ENCODE data around the gene CSNK1G2.

The CSNK1G2 gene

GRCh38 chr19:1941146-1942077, at the start of gene CSNK1G2:
CSNK1G2 (plus strand) TSS chr19:1941172; CDS start chr19:1969773, 28,601 bp downstream.
- no peak for DNase-seq

DNA sequence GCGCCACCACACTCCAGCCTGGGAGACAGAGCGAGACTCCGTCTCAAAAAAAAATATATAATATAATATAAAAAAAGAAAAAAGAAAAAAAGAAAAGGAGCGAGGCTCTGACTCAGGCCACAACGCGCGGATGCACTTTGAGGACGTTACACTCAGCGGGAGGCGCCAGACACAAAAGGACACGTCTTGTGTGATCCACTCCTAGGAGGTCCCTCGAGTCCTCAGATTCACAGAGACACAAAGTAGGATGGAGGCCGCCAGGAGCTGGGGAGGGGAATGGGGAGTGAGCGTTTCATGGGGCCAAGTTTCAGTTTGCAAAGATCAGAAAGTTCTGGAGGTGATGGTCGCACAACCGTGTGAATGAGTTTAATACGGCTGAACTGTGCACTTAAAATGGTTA, 47.2 kb upstream of the CSNK1G2 start:
- DNase-seq, result no peak

GRCh38 chr19:1896508-1896907, 44.5 kb upstream of the CSNK1G2 start:
- peak; percentile 43 for DNase-seq

DNA sequence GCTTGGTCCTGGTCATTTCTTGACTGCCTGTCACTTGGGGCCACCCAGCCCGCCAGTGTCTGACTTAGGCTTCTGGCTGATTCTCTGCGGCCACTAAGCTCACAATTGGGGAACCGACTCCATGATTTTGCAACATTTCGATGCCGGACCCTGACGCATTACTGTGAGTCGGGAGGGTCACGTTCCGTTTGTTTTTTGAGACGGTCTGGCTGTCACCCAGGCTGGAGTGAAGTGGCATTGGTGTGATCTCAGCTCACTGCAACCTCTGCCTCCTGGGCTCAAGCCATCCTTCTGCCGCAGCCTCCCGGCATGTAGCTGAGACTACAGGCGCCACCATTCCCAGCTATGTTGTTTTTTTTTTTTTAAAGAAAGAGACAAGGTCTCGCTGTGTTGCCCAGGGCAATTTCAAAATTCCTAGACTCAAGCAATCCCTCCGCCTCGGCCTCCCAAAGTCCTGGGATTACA, 39.0 kb upstream of the CSNK1G2 start:
- no peak for DNase-seq

- no peak for DNase-seq
Measured at GRCh38 chr19:1902923-1903322, 38.0 kb upstream of the CSNK1G2 start.

DNA sequence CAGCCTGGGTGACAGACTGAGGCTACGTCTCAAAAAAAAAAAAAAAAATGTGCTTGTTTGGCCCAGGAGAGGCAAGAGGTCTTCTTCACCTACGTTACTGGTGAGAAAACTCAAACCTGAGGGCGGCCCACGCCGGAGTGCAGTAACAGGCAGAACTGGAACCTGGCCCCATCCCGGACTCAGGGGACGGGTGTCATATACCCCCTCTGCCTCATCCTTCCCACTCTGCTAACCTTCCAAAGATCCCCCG, 36.2 kb upstream of the CSNK1G2 start:
- DNase-seq, result no peak

GRCh38 chr19:1905110-1905862, 35.7 kb upstream of the CSNK1G2 start, which contains the start of the genes ADAT3 and SCAMP4:
ADAT3 (plus strand) TSS chr19:1905399; CDS start chr19:1912048, 6,649 bp downstream.
SCAMP4 (plus strand) TSS chr19:1905399; CDS start chr19:1915020, 9,621 bp downstream.
- peak; percentile 99 for DNase-seq

DNA sequence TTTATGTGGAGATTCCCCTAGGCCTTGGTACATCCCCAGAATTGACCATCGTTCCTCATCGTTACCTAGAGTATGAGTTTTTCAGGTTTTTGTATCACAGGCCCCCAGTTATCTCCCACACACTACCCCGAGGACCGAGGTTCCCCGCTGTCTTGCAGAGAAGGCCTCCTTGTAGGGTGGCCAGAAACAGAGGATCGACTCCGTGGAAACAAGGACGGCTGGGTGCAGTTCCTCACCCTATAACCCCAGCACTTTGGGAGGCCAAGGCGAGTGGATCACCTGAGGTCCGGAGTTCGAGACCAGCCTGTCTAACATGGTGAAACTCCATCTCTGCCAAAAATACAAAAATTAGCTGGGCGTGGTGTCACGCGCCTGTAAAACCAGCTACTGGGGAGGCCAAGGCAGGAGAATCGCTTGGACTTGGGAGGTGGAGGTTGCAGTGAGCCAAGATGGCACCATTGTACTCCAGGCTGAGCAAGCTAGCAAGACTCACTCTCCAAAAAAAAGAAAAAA, 35.1 kb upstream of the CSNK1G2 start:
- no peak for DNase-seq

DNA sequence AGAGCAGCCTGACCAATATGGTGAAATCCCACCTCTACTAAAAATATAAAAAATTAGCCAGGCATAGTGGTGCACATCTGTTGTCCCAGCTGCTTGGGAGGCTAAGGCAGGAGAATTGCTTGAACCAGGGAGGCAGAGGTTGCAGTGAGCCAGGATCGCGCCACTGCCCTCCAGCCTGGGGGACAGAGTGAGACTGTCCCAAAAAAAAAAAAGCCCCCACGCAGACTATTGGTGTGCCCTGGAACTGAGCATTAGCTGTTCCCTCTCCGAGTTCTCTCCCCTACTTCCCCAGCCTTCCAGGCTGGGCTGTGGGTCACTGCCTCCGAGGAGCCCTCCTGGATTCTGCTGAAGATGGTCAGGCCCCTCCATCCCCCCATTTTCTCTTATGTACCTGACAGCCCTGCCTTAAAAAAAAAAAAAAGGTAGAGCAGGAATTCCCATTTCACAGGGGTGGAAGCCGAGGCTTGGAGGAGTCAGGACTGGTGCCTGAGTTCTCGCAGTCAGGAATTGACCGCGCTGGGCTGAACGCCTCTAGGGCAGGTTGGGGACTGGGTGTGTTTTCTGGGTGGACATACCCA, 33.9 kb upstream of the CSNK1G2 start:
- DNase-seq, result no peak

GRCh38 chr19:1907563-1908363, 33.2 kb upstream of the CSNK1G2 start:
- DNase-seq, result no peak

DNA sequence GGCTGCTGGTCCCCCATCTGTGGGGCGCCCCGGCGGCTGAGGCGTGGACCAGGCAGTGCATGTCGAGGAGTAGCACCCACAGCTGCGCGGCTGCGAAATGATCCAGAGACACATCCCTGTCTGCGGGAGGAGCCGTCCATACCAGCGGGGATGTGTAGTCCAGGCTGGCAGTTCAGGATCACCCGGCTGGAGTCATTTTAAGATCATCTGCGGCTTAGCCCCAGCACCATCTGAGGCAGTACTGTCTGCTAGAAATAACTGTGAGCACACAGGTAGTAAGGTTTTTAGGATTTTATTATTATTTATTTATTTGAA, 32.7 kb upstream of the CSNK1G2 start:
- DNase-seq, result no peak

GRCh38 chr19:1909761-1910080, 31.3 kb upstream of the CSNK1G2 start:
- no peak for DNase-seq

DNA sequence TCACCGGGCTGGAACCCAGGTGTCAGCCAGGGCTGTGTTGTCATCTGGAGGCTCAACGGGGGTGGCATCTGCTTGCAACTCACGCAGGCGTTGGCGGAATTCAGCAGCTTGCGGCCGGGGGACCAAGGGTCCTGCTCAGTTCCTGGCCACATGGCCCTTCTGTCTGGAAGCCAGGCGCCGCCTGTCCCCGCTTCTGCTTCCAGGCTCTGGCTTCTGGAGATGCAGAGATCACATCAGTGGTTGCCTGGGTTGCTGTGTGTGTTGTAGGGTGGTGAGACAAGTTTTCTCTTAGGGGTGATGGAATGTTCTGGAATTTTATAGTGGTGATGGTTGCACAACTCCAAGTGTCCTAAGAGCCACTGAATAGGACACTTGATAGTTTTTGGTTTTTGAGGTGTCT, 30.8 kb upstream of the CSNK1G2 start:
- DNase-seq, result no peak

GRCh38 chr19:1911098-1911497, 29.9 kb upstream of the CSNK1G2 start:
- no peak for DNase-seq

- DNase-seq, result no peak
Measured at GRCh38 chr19:1911995-1912394, 29.0 kb upstream of the CSNK1G2 start.

DNA sequence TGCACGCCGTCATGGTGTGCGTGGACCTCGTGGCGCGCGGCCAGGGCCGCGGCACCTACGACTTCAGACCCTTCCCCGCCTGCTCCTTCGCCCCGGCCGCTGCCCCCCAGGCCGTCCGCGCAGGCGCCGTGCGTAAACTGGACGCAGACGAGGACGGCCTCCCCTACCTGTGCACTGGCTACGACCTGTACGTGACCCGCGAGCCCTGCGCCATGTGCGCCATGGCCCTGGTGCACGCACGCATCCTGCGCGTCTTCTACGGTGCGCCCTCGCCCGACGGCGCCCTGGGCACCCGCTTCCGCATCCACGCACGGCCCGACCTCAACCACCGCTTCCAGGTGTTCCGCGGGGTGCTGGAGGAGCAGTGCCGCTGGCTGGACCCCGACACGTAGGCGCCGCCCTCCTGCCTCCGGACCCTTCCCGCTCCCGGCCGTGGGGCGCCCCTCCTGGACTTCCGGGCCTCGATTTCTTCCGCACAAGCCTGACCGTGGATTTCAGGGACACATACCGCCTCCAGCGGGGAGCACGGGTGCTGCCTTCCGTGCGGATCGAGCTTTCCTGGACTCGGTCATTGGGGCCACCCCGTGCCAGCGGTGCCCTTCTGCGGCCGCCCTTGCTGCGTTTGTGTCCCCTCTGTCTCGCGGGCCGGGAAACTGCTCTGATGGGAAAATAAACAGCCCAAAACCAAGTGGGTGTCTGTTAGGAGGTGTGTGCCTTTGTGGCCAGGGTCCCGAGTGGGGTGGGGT, 28.0 kb upstream of the CSNK1G2 start:
- DNase-seq, result no peak

GRCh38 chr19:1913781-1914577, 27.0 kb upstream of the CSNK1G2 start:
- DNase-seq, result no peak

DNA sequence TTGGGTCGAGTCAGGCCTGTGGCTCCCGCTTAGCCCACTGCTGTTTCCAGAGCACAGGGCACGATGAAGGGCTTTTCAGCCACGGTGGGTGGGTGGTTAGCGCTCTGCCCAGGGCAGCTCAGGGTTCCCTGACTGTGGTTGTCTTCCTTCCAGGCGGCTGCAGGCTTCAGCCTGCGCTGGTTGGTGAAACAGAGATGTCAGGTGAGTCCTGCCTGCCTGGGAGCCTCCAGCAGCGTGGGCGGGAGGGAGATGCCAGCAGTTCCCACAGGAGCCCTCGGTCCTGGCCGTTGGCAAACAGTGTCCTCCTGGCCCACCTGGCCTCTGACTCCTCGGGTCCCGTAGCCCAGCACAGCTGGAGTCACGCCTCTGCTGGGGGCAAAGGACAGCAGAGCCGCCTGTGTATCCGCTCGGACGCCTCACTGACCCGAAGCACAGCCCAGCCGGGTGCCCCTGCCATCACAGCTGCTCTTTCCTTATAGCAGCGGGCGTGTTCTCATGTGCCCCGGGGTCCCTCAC, 26.1 kb upstream of the CSNK1G2 start:
- DNase-seq, result no peak

DNA sequence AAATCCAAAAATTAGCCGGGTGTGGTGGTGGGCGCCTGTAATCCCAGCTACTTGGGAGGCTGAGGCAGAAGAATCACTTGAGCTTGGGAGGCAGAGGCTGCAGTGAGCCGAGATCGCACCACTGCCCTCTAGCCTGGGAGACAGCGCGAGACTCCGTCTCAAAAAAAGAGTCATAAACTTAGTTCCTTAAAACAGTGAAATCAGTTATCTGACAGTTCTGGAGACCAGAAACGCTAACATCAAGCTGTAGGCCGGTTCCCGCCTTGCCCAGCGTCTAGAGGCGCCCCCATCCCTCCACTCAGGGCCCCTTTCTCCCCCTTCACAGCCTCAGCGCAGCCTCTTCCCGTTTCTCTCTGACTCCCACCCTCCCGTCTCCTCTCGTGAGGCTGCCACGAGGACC, 23.8 kb upstream of the CSNK1G2 start:
- DNase-seq, result no peak

DNA sequence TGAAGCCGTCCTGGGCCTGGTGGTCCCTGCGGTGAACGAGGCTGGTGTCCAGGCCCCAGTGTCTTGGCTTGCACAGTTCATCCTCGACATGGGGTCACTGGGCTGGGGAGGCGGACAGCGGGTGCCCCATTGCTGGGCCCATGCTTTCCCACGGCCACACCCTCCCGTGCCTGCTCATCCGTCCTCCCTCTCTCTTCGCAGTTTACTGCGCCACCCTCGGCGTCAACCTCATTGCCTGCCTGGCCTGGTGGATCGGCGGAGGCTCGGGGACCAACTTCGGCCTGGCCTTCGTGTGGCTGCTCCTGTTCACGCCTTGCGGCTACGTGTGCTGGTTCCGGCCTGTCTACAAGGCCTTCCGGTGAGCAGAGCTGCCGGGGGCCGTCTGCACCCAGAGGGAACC, 23.0 kb upstream of the CSNK1G2 start:
- no peak for DNase-seq

- DNase-seq, result no peak
Measured at GRCh38 chr19:1918975-1919374, 22.0 kb upstream of the CSNK1G2 start.

Data from hematopoietic multipotent progenitor cell treated with erythropoietin and hydrocortisone succinate and interleukin-3 and kit ligand, for 8 days (in vitro differentiated cells).